ENCODE data around the gene OTUD1.

The OTUD1 gene

GRCh38 chr10:23469596-23470237 lies 30.8 kb downstream of the OTUD1 start:
- no peak for DNase-seq (ENCODE audit: low read depth)

- no peak for DNase-seq (ENCODE audit: low read depth)
Measured at GRCh38 chr10:23472181-23472580, 33.3 kb downstream of the OTUD1 start.

- no peak for DNase-seq (ENCODE audit: low read depth)
Measured at GRCh38 chr10:23474081-23474480, 35.2 kb downstream of the OTUD1 start.

- no peak for DNase-seq (ENCODE audit: low read depth)
Measured at GRCh38 chr10:23474626-23475025, 35.8 kb downstream of the OTUD1 start.

GRCh38 chr10:23478570-23478969 lies 39.7 kb downstream of the OTUD1 start:
- DNase-seq (ENCODE audit: low read depth): no peak

- no peak for DNase-seq (ENCODE audit: low read depth)
Measured at GRCh38 chr10:23479798-23480473, 41.1 kb downstream of the OTUD1 start.

GRCh38 chr10:23481363-23481961 lies 42.6 kb downstream of the OTUD1 start:
- no peak for DNase-seq (ENCODE audit: low read depth)

- DNase-seq (ENCODE audit: low read depth): no peak
Measured at GRCh38 chr10:23490115-23490514, 51.2 kb downstream of the OTUD1 start.

Data from stimulated activated CD8-positive, alpha-beta memory T cell treated with anti-CD3 and anti-CD28 coated beads, Interleukin-12 subunit alpha, Interleukin-12 subunit beta, amount 100 ng/mL, for 4 hours (primary cell).